AG10803 (cell line): ENCODE data around the gene CACNA1C.

ENCODE experiments used
- DNase-seq: peaks from one replicate; pipeline ENCODE4 v3.0.0; 2010; ENCODE audit warnings: low read depth
- H3K4me3 ChIP-seq: 2 replicates; pipeline ENCODE4 v1.5.1; 2011; ENCODE audit warnings: mild to moderate bottlenecking, low read length, control low read depth
- CTCF ChIP-seq: conservative IDR thresholded peaks from 2 replicates; pipeline ENCODE4 v1.5.1; 2011; ENCODE audit warnings: mild to moderate bottlenecking, low read length, control low read depth, inconsistent platforms

Gene CACNA1C

GRCh38 chr12:2288471-2288870 is 235.7 kb downstream of the CACNA1C start:
- no peak for DNase-seq
- TF ChIP-seq CTCF, result no peak
- H3K4me3 ChIP-seq, result no peak overlapping the region

GRCh38 chr12:2288875-2289274 is 236.1 kb downstream of the CACNA1C start:
- H3K4me3 ChIP-seq, result no peak overlapping the region
- peak; percentile 29 for DNase-seq
- no peak for TF ChIP-seq CTCF

- H3K4me3 ChIP-seq, result no peak overlapping the region
- no peak for DNase-seq
- no peak for TF ChIP-seq CTCF
These were observed 236.7 kb downstream of the CACNA1C start for GRCh38 chr12:2289525-2289924.

- no peak for TF ChIP-seq CTCF
- DNase-seq, result no peak
- no peak overlapping the region for H3K4me3 ChIP-seq
These were observed 237.3 kb downstream of the CACNA1C start for GRCh38 chr12:2290091-2290490.

- no peak overlapping the region for H3K4me3 ChIP-seq
- TF ChIP-seq CTCF, result no peak
- DNase-seq, result no peak
These were observed 237.8 kb downstream of the CACNA1C start for GRCh38 chr12:2290516-2291065.

- peak; percentile 60 for TF ChIP-seq CTCF
- DNase-seq, result no peak
- no peak overlapping the region for H3K4me3 ChIP-seq
These were observed 238.5 kb downstream of the CACNA1C start for GRCh38 chr12:2291182-2291832.

GRCh38 chr12:2291947-2292346 is 239.2 kb downstream of the CACNA1C start:
- no peak for TF ChIP-seq CTCF
- no peak for DNase-seq
- no peak overlapping the region for H3K4me3 ChIP-seq
